Measurements from ENCODE around the gene OPTN.
"Not testable (repeated sequence)": the region's sequence is repeated elsewhere in the genome, so short reads cannot be mapped to it uniquely, and the experiment has no call there.

Gene OPTN

DNA sequence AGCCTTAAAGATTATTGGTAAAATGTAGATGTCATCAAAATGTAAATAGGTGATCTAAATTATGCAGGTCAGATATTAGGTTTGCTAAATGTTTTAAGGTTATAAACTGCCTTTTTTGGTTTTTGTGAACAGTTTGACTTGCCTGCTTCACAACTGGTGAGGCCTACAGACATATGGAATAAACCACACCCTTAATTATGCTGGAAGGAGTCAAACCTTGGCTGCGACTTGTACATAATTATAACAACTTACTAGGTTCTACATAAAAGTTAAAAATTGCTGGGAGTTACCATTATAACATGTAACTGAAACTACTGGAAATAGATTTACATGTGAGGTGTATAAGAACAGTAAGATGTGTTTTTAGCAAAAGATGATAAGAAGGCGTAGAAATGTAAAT is 31.5 kb upstream of the OPTN start:
- no peaks in the 10 kb centered on the region for H3K4me1 ChIP-seq (ENCODE audit: control insufficient read depth, insufficient read depth, low read length)
- 98% methylated on average over 1 of the region's 2 CpGs for WGBS, 2 experiments
- no peak overlapping the region for H3K27ac ChIP-seq (ENCODE audit: insufficient read depth, low read depth, low read length, poor library complexity, severe bottlenecking)
- H3K36me3 ChIP-seq (ENCODE audit: control insufficient read depth, insufficient read depth, low read length), result no peaks in the 10 kb centered on the region
- peaks cover 2% of the 10 kb centered on the region for H3K9me3 ChIP-seq (ENCODE audit: control insufficient read depth, low read length)
- H3K27me3 ChIP-seq (ENCODE audit: control insufficient read depth, insufficient read depth, low read length, poor library complexity, severe bottlenecking), result no peaks in the 10 kb centered on the region
- H3K4me3 ChIP-seq (ENCODE audit: insufficient read depth, low read depth, low read length), result no peak overlapping the region

- H3K4me3 ChIP-seq (ENCODE audit: insufficient read depth, low read depth, low read length), result no peak overlapping the region
- peaks cover 2% of the 10 kb centered on the region for H3K9me3 ChIP-seq (ENCODE audit: control insufficient read depth, low read length)
- WGBS, 2 experiments, result 92 to 93% methylated on average over 3 of the region's 3 CpGs
- no peaks in the 10 kb centered on the region for H3K36me3 ChIP-seq (ENCODE audit: control insufficient read depth, insufficient read depth, low read length)
- no peaks in the 10 kb centered on the region for H3K4me1 ChIP-seq (ENCODE audit: control insufficient read depth, insufficient read depth, low read length)
- H3K27me3 ChIP-seq (ENCODE audit: control insufficient read depth, insufficient read depth, low read length, poor library complexity, severe bottlenecking), result no peaks in the 10 kb centered on the region
- no peak overlapping the region for H3K27ac ChIP-seq (ENCODE audit: insufficient read depth, low read depth, low read length, poor library complexity, severe bottlenecking)
Measured at GRCh38 chr10:13072339-13072738, 27.6 kb upstream of the OPTN start.

DNA sequence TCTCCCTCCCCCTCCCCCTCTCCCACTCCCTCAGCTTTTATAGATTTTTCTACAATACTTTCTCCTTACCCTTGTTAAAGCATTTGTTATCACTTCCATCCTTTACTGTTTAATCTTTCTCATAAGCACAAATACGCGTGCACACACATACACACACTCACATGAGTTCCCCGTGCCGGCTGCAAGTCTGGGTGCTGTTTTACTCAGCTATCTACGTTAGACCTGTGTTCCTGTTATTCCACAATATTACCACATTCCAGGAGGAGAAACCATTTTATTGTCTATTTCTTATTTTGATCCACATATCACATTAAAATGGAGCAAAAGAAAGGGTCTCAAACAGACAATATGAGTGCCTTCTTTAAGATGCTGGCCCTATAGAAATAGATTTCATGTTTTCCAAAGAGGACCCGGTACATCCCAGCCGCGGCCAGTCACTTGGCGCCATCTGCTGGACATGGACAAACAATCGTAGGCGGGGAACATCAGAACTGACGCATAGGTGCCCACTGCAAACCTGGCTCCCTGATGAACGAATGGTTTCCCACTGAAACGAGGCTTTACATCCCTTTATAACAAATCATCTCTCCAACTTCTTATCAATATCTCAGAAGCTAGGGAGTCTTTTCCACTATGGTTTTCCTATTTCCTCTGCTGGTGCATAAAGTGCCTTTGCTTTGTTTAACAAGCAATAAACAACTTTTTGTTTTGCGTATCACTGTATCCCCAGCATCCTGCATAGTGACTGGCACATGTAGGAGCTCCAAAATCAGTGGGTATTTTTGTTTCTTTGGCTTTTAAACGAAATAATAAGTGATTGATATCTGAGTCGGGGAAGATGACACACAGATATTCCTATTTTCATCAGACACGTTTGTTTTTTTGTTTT is 25.2 kb upstream of the OPTN start:
- no peaks in the 10 kb centered on the region for H3K4me1 ChIP-seq (ENCODE audit: control insufficient read depth, insufficient read depth, low read length)
- no peaks in the 10 kb centered on the region for H3K36me3 ChIP-seq (ENCODE audit: control insufficient read depth, insufficient read depth, low read length)
- H3K27ac ChIP-seq (ENCODE audit: insufficient read depth, low read depth, low read length, poor library complexity, severe bottlenecking), result no peak overlapping the region
- H3K27me3 ChIP-seq (ENCODE audit: control insufficient read depth, insufficient read depth, low read length, poor library complexity, severe bottlenecking), result no peaks in the 10 kb centered on the region
- no peak overlapping the region for H3K4me3 ChIP-seq (ENCODE audit: insufficient read depth, low read depth, low read length)
- H3K9me3 ChIP-seq (ENCODE audit: control insufficient read depth, low read length), result peaks cover 2% of the 10 kb centered on the region
- 37 to 40% methylated on average over 16 to 18 of the region's 18 CpGs for WGBS, 2 experiments

DNA sequence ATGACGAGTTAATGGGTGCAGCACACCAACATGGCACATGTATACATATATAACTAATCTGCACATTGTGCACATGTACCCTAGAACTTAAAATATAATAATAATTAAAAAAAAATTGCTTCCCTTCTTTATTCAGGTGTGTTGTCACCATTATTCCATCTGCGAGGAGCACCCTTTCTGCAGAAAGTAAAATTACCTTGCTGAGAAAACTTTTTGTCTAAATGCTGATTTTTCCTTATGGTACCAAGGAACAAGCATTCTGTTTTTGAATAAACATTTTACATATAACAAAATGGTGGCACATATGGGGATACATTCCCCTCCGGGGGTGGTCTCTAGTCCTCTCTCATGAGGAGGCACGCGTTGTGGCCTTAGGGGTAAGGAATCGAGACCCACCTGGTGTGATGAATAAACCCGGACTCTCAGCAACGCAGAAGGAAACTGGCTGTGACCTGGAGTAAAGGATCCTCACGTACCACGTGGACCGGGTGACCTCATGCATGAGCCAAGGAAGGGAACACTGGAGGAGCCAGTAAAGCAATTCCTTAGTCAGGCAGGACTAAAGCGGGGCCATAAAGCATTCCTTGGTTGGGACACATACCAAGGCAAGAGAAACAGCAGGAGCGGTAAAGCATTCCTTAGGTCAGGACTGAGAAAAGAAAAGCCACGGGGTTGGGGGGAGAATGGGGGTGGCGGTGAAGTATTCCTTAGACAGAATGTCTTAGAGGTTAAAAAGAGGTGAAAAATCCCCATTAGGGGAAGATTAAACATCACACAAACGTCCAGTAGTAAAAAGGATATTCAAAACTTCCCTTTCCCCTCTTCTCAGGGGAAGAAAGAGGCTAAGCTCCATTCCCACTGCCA is 20.8 kb upstream of the OPTN start:
- H3K4me3 ChIP-seq (ENCODE audit: insufficient read depth, low read depth, low read length), result no peak overlapping the region
- H3K36me3 ChIP-seq (ENCODE audit: control insufficient read depth, insufficient read depth, low read length), result no peaks in the 10 kb centered on the region
- H3K27me3 ChIP-seq (ENCODE audit: control insufficient read depth, insufficient read depth, low read length, poor library complexity, severe bottlenecking), result no peaks in the 10 kb centered on the region
- no peaks in the 10 kb centered on the region for H3K4me1 ChIP-seq (ENCODE audit: control insufficient read depth, insufficient read depth, low read length)
- no peak overlapping the region for H3K27ac ChIP-seq (ENCODE audit: insufficient read depth, low read depth, low read length, poor library complexity, severe bottlenecking)
- no peaks in the 10 kb centered on the region for H3K9me3 ChIP-seq (ENCODE audit: control insufficient read depth, low read length)
- WGBS, 2 experiments, result 94% methylated on average over 13 to 15 of the region's 16 CpGs

DNA sequence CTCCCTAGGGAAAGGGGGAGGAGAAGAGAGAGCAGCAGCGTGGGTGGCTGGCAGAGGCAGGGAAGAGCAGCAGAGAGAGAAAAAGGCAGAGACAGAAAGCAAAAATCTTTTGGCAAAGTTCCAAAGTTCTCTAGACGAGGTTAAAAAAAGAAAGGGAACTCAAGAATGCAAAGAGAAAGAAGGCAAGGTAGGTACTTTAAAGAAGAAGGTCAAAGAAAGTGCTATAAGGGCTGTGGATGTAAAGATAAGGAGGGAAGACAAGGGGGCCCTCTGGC is 20.2 kb upstream of the OPTN start:
- Histone ChIP-seq H3K27me3 (ENCODE audit: control insufficient read depth, insufficient read depth, low read length, poor library complexity, severe bottlenecking) (no peaks in the 10 kb centered on the region), H3K27ac (ENCODE audit: insufficient read depth, low read depth, low read length, poor library complexity, severe bottlenecking) (no peak overlapping the region), H3K36me3 (ENCODE audit: control insufficient read depth, insufficient read depth, low read length) (no peaks in the 10 kb centered on the region), H3K9me3 (ENCODE audit: control insufficient read depth, low read length) (no peaks in the 10 kb centered on the region), H3K4me3 (ENCODE audit: insufficient read depth, low read depth, low read length) (no peak overlapping the region), H3K4me1 (ENCODE audit: control insufficient read depth, insufficient read depth, low read length) (no peaks in the 10 kb centered on the region)
- WGBS, 2 experiments, result 86 to 94% methylated on average over 2 of the region's 2 CpGs

DNA sequence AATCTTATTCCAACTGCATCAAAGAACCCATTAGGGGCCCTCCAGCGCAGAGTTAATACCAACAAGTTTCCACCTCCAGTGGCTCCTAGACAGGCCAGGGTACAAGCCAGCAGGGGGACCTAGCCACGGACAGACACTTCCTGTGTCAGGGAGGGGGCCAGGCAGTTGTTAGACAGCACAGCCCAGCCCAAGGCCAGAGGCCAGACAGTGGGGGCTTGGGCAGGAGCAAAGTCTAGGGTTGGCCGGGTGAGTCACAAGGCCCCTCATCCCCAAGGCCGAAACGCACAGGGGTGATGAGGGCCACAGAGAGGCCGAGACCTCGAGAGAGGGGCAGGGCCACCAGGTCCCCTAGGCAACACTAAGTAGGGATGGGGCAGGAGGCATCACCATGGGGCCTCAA is 19.3 kb upstream of the OPTN start:
- H3K4me3 ChIP-seq (ENCODE audit: insufficient read depth, low read depth, low read length), result no peak overlapping the region
- H3K4me1 ChIP-seq (ENCODE audit: control insufficient read depth, insufficient read depth, low read length), result no peaks in the 10 kb centered on the region
- no peaks in the 10 kb centered on the region for H3K9me3 ChIP-seq (ENCODE audit: control insufficient read depth, low read length)
- H3K27ac ChIP-seq (ENCODE audit: insufficient read depth, low read depth, low read length, poor library complexity, severe bottlenecking), result no peak overlapping the region
- WGBS, 2 experiments, result 86 to 89% methylated on average over 7 of the region's 7 CpGs
- no peaks in the 10 kb centered on the region for H3K36me3 ChIP-seq (ENCODE audit: control insufficient read depth, insufficient read depth, low read length)
- no peaks in the 10 kb centered on the region for H3K27me3 ChIP-seq (ENCODE audit: control insufficient read depth, insufficient read depth, low read length, poor library complexity, severe bottlenecking)

DNA sequence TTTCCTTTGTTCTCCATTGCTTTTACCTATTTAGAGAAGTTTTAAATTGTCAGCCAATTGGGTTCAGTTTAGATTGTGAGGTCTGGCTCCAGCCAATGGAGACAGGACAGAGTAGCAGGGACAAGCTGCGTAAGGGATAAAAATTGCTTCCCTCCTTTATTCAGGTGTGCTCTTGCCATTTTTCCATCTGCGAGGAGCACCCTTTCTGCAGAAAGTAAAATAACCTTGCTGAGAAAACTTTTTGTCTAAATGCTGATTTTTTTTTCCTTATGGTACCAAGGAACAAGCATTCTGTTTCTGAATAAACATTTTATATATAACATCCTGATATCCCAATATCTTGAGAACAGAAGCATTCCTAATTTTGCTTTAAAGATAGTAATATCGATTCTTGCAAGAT is 16.3 kb upstream of the OPTN start:
- not testable (repeated sequence) for H3K36me3 ChIP-seq (ENCODE audit: control insufficient read depth, insufficient read depth, low read length); H3K9me3 ChIP-seq (ENCODE audit: control insufficient read depth, low read length); H3K27ac ChIP-seq (ENCODE audit: insufficient read depth, low read depth, low read length, poor library complexity, severe bottlenecking); H3K4me3 ChIP-seq (ENCODE audit: insufficient read depth, low read depth, low read length); H3K4me1 ChIP-seq (ENCODE audit: control insufficient read depth, insufficient read depth, low read length); H3K27me3 ChIP-seq (ENCODE audit: control insufficient read depth, insufficient read depth, low read length, poor library complexity, severe bottlenecking)
- WGBS, 2 experiments, result 94 to 95% methylated on average over 1 to 3 of the region's 3 CpGs

DNA sequence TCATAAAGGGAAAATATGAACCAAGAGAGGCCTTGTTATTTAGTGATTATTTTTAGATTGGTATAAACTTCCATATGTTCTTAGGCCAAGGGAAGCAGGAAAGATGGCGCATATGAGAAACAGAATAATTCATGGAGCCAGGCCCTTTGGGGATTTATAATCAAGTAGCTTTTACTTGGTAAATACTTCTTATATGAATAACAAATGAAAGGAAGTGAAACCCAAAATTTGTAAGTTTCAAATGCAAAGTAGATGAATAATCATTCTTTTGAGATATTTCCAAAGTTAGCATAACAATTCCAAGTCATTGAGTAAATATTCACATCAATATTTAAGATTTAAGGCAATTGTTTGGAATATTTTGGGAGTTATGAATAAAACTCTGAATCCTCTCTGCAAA is 13.9 kb upstream of the OPTN start:
- Histone ChIP-seq H3K4me3 (ENCODE audit: insufficient read depth, low read depth, low read length) (no peak overlapping the region), H3K4me1 (ENCODE audit: control insufficient read depth, insufficient read depth, low read length) (no peaks in the 10 kb centered on the region), H3K9me3 (ENCODE audit: control insufficient read depth, low read length) (no peaks in the 10 kb centered on the region), H3K27me3 (ENCODE audit: control insufficient read depth, insufficient read depth, low read length, poor library complexity, severe bottlenecking) (no peaks in the 10 kb centered on the region), H3K27ac (ENCODE audit: insufficient read depth, low read depth, low read length, poor library complexity, severe bottlenecking) (no peak overlapping the region), H3K36me3 (ENCODE audit: control insufficient read depth, insufficient read depth, low read length) (no peaks in the 10 kb centered on the region)
- 100% methylated on average over 1 of the region's 1 CpG for WGBS, 2 experiments

- Histone ChIP-seq H3K27me3 (ENCODE audit: control insufficient read depth, insufficient read depth, low read length, poor library complexity, severe bottlenecking) (no peaks in the 10 kb centered on the region), H3K9me3 (ENCODE audit: control insufficient read depth, low read length) (no peaks in the 10 kb centered on the region), H3K4me1 (ENCODE audit: control insufficient read depth, insufficient read depth, low read length) (no peaks in the 10 kb centered on the region), H3K36me3 (ENCODE audit: control insufficient read depth, insufficient read depth, low read length) (no peaks in the 10 kb centered on the region), H3K4me3 (ENCODE audit: insufficient read depth, low read depth, low read length) (no peak overlapping the region), H3K27ac (ENCODE audit: insufficient read depth, low read depth, low read length, poor library complexity, severe bottlenecking) (no peak overlapping the region)
- 92 to 96% methylated on average over 4 of the region's 4 CpGs for WGBS, 2 experiments
Measured at GRCh38 chr10:13087601-13087985, 12.4 kb upstream of the OPTN start.

DNA sequence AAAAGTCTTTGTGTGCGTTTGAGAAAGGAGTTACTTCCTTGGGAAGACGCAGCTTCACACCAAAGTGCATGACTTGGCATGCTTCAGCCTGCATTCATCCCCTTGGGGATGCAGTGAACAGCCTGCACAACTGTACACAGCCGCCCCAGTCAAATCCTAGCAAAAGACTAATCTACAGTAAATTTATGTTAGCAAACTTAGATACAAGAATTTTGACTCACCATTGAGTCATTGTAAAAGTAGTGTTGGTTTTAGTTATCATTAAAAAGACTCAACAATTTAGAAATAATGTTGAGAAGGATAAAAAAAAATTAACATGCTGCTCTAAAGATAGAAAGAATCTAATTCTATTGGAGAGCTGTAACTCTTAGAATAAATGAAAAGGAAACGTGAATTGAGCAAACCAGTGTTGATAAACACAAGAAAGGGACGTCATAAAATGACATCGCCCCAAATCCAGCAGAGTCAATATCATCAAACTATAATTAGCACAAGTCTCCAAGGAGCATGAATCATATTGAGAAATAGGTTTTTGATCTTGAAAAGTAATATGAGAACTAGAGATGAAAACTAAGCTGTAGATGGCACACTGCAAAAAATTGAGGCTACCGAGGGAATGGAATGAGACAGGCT is 11.9 kb upstream of the OPTN start:
- Histone ChIP-seq H3K36me3 (ENCODE audit: control insufficient read depth, insufficient read depth, low read length) (no peaks in the 10 kb centered on the region), H3K4me3 (ENCODE audit: insufficient read depth, low read depth, low read length) (no peak overlapping the region), H3K4me1 (ENCODE audit: control insufficient read depth, insufficient read depth, low read length) (no peaks in the 10 kb centered on the region), H3K27ac (ENCODE audit: insufficient read depth, low read depth, low read length, poor library complexity, severe bottlenecking) (no peak overlapping the region), H3K27me3 (ENCODE audit: control insufficient read depth, insufficient read depth, low read length, poor library complexity, severe bottlenecking) (no peaks in the 10 kb centered on the region), H3K9me3 (ENCODE audit: control insufficient read depth, low read length) (no peaks in the 10 kb centered on the region)
- WGBS, 2 experiments, result 94% methylated on average over 3 to 7 of the region's 7 CpGs

Data from ectodermal cell (in vitro differentiated cells).